Lower leg skin (tissue), 4 donors: Measurements from ENCODE around the gene RAB1B. TPM values are rescaled to one million over a fixed set of nuclear protein-coding genes. Genes with fewer than 3 reads are reported as not detected.

Experiments used
- DNase-seq, 2 donors: peaks; one replicate each; pipeline ENCODE4 v3.0.0-alpha.2; 2019; ENCODE audit warnings: low spot score in 2 of 2
- H3K4me3 ChIP-seq: fragments of 200-600 bp; sonication (generic); 2 replicates; pipeline ENCODE4 v1.5.1; 2017; ENCODE audit warnings: mild to moderate bottlenecking, low read depth; ENCODE audit not compliant: poor library complexity, severe bottlenecking
- POLR2A ChIP-seq, 2 donors: fragments of 450-650 bp; IDR thresholded peaks; one replicate each; pipeline ENCODE4 v1.6.1; 2016 to 2017; ENCODE audit warnings: antibody characterized with exemption in 2 of 2, mild to moderate bottlenecking in 1 of 2, moderate library complexity in 1 of 2
- WGBS, 2 donors: methylation state at CpG; one replicate each; pipeline ENCODE4 v1.1.5; 2018; 5-methylcytosine and 5-hydroxymethylcytosine counted together
- intact Hi-C: fragments of 100-400 bp; cut with DNase I; formaldehyde crosslinking; loops from one replicate; pipeline ENCODE4 v1.15.0; 2023; ENCODE audit warnings: low total_unique reads
- total RNA-seq, 4 donors: library from RNA; depleted of rRNA; stranded (reverse); fragments of >200 nt; gene quantifications; one replicate each; pipeline ENCODE4 v1.1.0, GENCODE V29; 2016
- TF ChIP-seq, protein P1 (sequence below), 3 donors: fragments of 450-650 bp; IDR thresholded peaks; one replicate each; pipeline ENCODE4 v1.5.1; 2016; ENCODE audit warnings: antibody characterized with exemption in 3 of 3, mild to moderate bottlenecking in 3 of 3, moderate library complexity in 2 of 3

The RAB1B gene
- total RNA-seq, 4 donors from 2014 or later = 118 to 143 (median 126) TPM

DNA sequence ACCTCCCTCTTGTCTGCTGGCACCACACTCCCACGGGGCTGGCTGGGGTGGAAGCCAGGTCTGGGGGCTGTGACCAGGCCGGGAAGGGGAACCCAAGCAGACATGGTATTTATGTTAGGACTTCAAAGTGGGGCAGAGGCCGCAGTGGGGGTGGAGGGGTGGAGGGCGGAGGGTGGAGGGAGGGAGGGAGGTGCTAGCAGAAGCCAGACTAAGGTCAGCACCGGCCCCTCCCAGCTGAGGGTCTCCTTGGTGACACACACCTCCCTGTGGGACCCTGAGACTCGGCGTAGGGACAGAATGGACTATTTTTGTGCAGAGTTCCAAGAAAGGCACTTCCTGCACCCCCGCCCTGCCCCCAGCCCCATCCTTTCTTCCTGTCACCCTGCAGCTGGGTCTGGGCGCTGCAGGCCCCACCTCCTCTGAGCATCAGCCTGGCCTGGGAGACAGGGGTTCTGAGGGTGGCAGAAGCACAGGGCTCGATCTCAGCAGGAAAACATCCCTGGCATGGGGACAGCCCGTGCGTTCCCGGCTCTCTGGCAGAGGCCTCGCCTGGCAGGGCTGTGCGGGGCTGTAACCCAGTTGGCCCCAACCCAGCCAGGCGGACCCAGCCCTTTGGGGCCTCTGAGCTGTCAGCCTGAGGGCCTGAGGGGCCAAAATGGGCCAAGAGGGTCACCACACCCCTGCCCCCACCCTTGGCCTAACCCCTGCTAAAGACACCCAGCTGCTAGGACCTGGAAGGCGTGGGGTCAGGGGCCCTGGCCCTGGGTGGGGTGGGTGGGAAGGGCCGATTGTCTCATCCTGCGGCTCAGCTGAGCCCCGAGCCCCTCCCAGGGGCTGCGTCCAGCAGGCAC lies 58.0 kb downstream of the RAB1B start:
- DNase-seq = peak in 1 of 2 donors; percentile 89
- 30 to 34% methylated on average over 11 to 21 of the region's 21 CpGs for WGBS, 2 donors
- intact Hi-C loops = no loop called here
- TF ChIP-seq POLR2A (IDR thresholded peaks at IDR 0.05) = no peak
- TF ChIP-seq, protein P1, sequence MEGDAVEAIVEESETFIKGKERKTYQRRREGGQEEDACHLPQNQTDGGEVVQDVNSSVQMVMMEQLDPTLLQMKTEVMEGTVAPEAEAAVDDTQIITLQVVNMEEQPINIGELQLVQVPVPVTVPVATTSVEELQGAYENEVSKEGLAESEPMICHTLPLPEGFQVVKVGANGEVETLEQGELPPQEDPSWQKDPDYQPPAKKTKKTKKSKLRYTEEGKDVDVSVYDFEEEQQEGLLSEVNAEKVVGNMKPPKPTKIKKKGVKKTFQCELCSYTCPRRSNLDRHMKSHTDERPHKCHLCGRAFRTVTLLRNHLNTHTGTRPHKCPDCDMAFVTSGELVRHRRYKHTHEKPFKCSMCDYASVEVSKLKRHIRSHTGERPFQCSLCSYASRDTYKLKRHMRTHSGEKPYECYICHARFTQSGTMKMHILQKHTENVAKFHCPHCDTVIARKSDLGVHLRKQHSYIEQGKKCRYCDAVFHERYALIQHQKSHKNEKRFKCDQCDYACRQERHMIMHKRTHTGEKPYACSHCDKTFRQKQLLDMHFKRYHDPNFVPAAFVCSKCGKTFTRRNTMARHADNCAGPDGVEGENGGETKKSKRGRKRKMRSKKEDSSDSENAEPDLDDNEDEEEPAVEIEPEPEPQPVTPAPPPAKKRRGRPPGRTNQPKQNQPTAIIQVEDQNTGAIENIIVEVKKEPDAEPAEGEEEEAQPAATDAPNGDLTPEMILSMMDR (IDR thresholded peaks at IDR 0.05) = no peak
- no peak overlapping the region for H3K4me3 ChIP-seq

Other genes with a start within 250 kb of the RAB1B start
- gene CATSPER1, start 242.2 kb upstream of the RAB1B start, total RNA-seq = not detected
- not detected for gene GAL3ST3, start 219.5 kb upstream of the RAB1B start, total RNA-seq
- 100 to 1,000 TPM in 3 of 4 donors, 10 to 100 TPM in 1; 94.3 to 160 (median 114) TPM for gene SF3B2, start 216.3 kb upstream of the RAB1B start, total RNA-seq
- 10 to 100 TPM; 26.7 to 41.1 (median 32.4) TPM for gene PACS1, start 198.4 kb upstream of the RAB1B start, total RNA-seq
- gene KLC2, start 10.9 kb upstream of the RAB1B start, total RNA-seq = 10 to 100 TPM; 16.8 to 37.3 (median 23.0) TPM
- 1 to 10 TPM in 1 of 4 donors, under 1 TPM in 1, not detected in 2; 0.42 to 3.2 TPM for gene CNIH2, start 9.5 kb downstream of the RAB1B start, total RNA-seq
- 10 to 100 TPM; 55.3 to 76.2 (median 74.1) TPM for gene YIF1A, start 20.5 kb downstream of the RAB1B start, total RNA-seq
- not detected for gene TMEM151A, start 23.3 kb downstream of the RAB1B start, total RNA-seq
- gene CD248, start 48.4 kb downstream of the RAB1B start, total RNA-seq = 10 to 100 TPM in 2 of 4 donors, 1 to 10 TPM in 2; 6.3 to 23.5 (median 12.3) TPM
- gene RIN1, start 67.8 kb downstream of the RAB1B start, total RNA-seq = 10 to 100 TPM; 48.3 to 56.9 (median 53.8) TPM
- 10 to 100 TPM; 40.1 to 68.4 (median 57.5) TPM for gene BRMS1, start 76.5 kb downstream of the RAB1B start, total RNA-seq
- 10 to 100 TPM; 23.9 to 32.4 (median 30.0) TPM for gene B4GAT1, start 79.0 kb downstream of the RAB1B start, total RNA-seq
- gene SLC29A2, start 103.1 kb downstream of the RAB1B start, total RNA-seq = 1 to 10 TPM; 1.8 to 2.7 (median 2.4) TPM
- under 1 TPM in 1 of 4 donors, not detected in 3; 0.19 TPM for gene NPAS4, start 152.4 kb downstream of the RAB1B start, total RNA-seq
- gene MRPL11, start 170.2 kb downstream of the RAB1B start, total RNA-seq = 10 to 100 TPM; 30.6 to 41.1 (median 36.2) TPM
- gene PELI3, start 198.3 kb downstream of the RAB1B start, total RNA-seq = 10 to 100 TPM; 14.3 to 22.0 (median 17.1) TPM
- 10 to 100 TPM; 15.5 to 48.5 (median 20.1) TPM for gene DPP3, start 211.8 kb downstream of the RAB1B start, total RNA-seq
- 10 to 100 TPM; 27.4 to 51.6 (median 37.1) TPM for gene BBS1, start 242.0 kb downstream of the RAB1B start, total RNA-seq